Mammary epithelial cell (primary cell): Measurements from ENCODE around the gene DAB2IP.

Experiments used
- EZH2 ChIP-seq: IDR thresholded peaks from 2 replicates; pipeline ENCODE4 v1.6.1; 2012; ENCODE audit warnings: low read length, inconsistent platforms, borderline replicate concordance
- TF ChIP-seq, protein P1 (sequence below), 2 donors: IDR thresholded peaks in 1 of 2; conservative IDR thresholded peaks in 1 of 2; 2 replicates each; pipeline ENCODE4 v1.5.1; 2011 to 2012; ENCODE audit warnings: inconsistent platforms in 2 of 2, low read length in 2 of 2, mild to moderate bottlenecking in 2 of 2, control low read depth in 1 of 2, low read depth in 1 of 2; ENCODE audit not compliant: insufficient read depth in 1 of 2; ENCODE audit errors: extremely low read depth in 1 of 2

DNA sequence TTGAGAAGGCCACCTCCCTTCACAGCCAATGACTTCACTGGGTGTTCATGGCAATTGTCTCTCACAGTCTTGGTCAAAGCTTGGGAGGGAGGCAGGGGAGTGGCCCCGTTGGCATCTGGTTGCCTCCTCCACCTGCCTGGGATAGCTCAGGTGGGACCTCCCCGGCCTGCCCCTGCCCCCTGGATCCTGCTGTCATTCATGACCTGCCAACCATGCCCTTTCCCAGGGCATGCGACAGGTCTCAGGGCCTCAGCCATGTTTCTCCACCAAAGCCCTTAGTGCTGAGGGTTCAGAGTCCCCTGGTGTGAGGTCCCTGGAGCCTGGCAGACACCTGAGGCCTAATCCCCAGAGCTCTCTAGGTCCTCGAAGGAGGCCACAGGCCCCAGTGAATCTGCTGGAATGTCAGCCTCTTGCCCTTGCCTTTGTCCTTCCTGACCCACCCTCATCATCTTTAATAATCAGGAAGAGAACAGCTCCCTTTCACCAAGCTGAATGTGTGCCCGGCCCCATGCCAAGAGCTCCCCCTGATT, 5.6 kb downstream of the DAB2IP start:
- TF ChIP-seq, protein P1, sequence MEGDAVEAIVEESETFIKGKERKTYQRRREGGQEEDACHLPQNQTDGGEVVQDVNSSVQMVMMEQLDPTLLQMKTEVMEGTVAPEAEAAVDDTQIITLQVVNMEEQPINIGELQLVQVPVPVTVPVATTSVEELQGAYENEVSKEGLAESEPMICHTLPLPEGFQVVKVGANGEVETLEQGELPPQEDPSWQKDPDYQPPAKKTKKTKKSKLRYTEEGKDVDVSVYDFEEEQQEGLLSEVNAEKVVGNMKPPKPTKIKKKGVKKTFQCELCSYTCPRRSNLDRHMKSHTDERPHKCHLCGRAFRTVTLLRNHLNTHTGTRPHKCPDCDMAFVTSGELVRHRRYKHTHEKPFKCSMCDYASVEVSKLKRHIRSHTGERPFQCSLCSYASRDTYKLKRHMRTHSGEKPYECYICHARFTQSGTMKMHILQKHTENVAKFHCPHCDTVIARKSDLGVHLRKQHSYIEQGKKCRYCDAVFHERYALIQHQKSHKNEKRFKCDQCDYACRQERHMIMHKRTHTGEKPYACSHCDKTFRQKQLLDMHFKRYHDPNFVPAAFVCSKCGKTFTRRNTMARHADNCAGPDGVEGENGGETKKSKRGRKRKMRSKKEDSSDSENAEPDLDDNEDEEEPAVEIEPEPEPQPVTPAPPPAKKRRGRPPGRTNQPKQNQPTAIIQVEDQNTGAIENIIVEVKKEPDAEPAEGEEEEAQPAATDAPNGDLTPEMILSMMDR (conservative IDR thresholded peaks at IDR 0.05 in 1 of 2, IDR thresholded peaks at IDR 0.05 in 1 of 2; ENCODE audit: extremely low read depth in 1 of 2, insufficient read depth in 1 of 2, low read depth in 1 of 2, low read length in 2 of 2), result no peak
- TF ChIP-seq EZH2, result no peak
